H9 (cell line): ENCODE measurements around the gene ENDOU. TPM values are rescaled to one million over a fixed set of nuclear protein-coding genes. Genes with fewer than 3 reads are reported as not detected.

Source experiments
- total RNA-seq: library from RNA; stranded (reverse); gene quantifications from 2 replicates; pipeline ENCODE4 v1.2.1, GENCODE V29; 2021

ENDOU gene
- total RNA-seq, 1 experiment from 2014 or later: not detected

Other genes with a start within 250 kb of the ENDOU start
- gene RPAP3, start 19.5 kb downstream of the ENDOU start, total RNA-seq: 48.9 and 53.3 TPM in 2 replicates
- gene RAPGEF3, start 33.4 kb upstream of the ENDOU start, total RNA-seq: 5.6 and 7.4 TPM in 2 replicates
- 10.6 TPM in 2 replicates for gene SLC48A1, start 47.7 kb upstream of the ENDOU start, total RNA-seq
- 69.3 and 72.1 TPM in 2 replicates for gene HDAC7, start 94.4 kb upstream of the ENDOU start, total RNA-seq
- 0.61 and 0.70 TPM in 2 replicates for gene VDR, start 179.5 kb upstream of the ENDOU start, total RNA-seq
- 40.4 and 43.7 TPM in 2 replicates for gene TMEM106C, start 238.1 kb upstream of the ENDOU start, total RNA-seq